NCI-H774 (cell line): ENCODE measurements around the gene KIAA0319L.
"Not testable (repeated sequence)": the region's sequence is repeated elsewhere in the genome, so short reads cannot be mapped to it uniquely, and the experiment has no call there.

Experiments used
- DNase-seq: peaks from one replicate; lab custom pipeline; 2025; lab: John Stamatoyannopoulos, UW

Gene KIAA0319L

GRCh38 chr1:35557118-35557610 lies at the start of gene KIAA0319L:
TSS of gene KIAA0319L (minus strand) at chr1:35557403. CDS start at chr1:35554491, 2,912 bp downstream.
- peak; percentile 94 for DNase-seq

- no peak for DNase-seq
Observed at GRCh38 chr1:35605867-35606182, 48.6 kb upstream of the KIAA0319L start.

GRCh38 chr1:35605071-35605866 lies 48.1 kb upstream of the KIAA0319L start:
- no peak for DNase-seq

- no peak for DNase-seq
Observed at GRCh38 chr1:35603941-35604340, 46.7 kb upstream of the KIAA0319L start.

GRCh38 chr1:35603468-35603867 lies 46.3 kb upstream of the KIAA0319L start:
- DNase-seq: no peak

- DNase-seq: no peak
Observed at GRCh38 chr1:35600593-35600992, 43.4 kb upstream of the KIAA0319L start.

GRCh38 chr1:35599411-35599810 lies 42.2 kb upstream of the KIAA0319L start:
- DNase-seq: no peak

- DNase-seq: no peak
Observed at GRCh38 chr1:35598895-35599294, 41.7 kb upstream of the KIAA0319L start.

GRCh38 chr1:35597870-35598269 lies 40.7 kb upstream of the KIAA0319L start:
- DNase-seq: no peak

GRCh38 chr1:35595684-35596083 lies 38.5 kb upstream of the KIAA0319L start:
- DNase-seq: no peak

- no peak for DNase-seq
Observed at GRCh38 chr1:35594005-35594760, 37.0 kb upstream of the KIAA0319L start.

- no peak for DNase-seq
Observed at GRCh38 chr1:35592991-35593769, 36.0 kb upstream of the KIAA0319L start.

GRCh38 chr1:35591211-35591610 lies 34.0 kb upstream of the KIAA0319L start:
- DNase-seq: no peak

GRCh38 chr1:35590476-35591040 lies 33.4 kb upstream of the KIAA0319L start:
- DNase-seq: no peak

GRCh38 chr1:35589516-35590427 lies 32.6 kb upstream of the KIAA0319L start:
- DNase-seq: no peak

GRCh38 chr1:35588197-35588910 lies 31.2 kb upstream of the KIAA0319L start:
- no peak for DNase-seq

- no peak for DNase-seq
Observed at GRCh38 chr1:35587736-35588135, 30.5 kb upstream of the KIAA0319L start.

GRCh38 chr1:35586808-35587207 lies 29.6 kb upstream of the KIAA0319L start:
- DNase-seq: no peak

- not testable (repeated sequence) for DNase-seq
Observed at GRCh38 chr1:35585805-35586204, 28.6 kb upstream of the KIAA0319L start.

GRCh38 chr1:35585281-35585680 lies 28.1 kb upstream of the KIAA0319L start:
- DNase-seq: no peak
